ENCODE data around the gene FAR2.

- TF ChIP-seq CTCF (conservative IDR thresholded peaks at IDR 0.05; ENCODE audit: low read length) (no peak), EZH2phosphoT487 (IDR thresholded peaks at IDR 0.05; ENCODE audit: borderline replicate concordance, low read depth, low read length) (no peak)
Measured at GRCh38 chr12:29382251-29382650, 233.2 kb downstream of the FAR2 start.
